Femur (tissue), 1 donor: ENCODE data around the gene PCDHGA2.
"Not testable (repeated sequence)": the region's sequence is repeated elsewhere in the genome, so short reads cannot be mapped to it uniquely, and the experiment has no call there.

Source experiments
- DNase-seq: peaks from one replicate; pipeline ENCODE4 v3.0.0-alpha.2; 2017

PCDHGA2 gene

GRCh38 chr5:141383345-141383744 lies 44.8 kb downstream of the PCDHGA2 start:
- DNase-seq, result no peak

- no peak for DNase-seq
Measured at GRCh38 chr5:141384471-141385267, 46.1 kb downstream of the PCDHGA2 start.

GRCh38 chr5:141387557-141388311 lies 49.2 kb downstream of the PCDHGA2 start, which contains the start of gene PCDHGB4:
Gene PCDHGB4 (plus strand): TSS chr5:141387698. CDS start chr5:141387885, 187 bp downstream.
- not testable (repeated sequence) for DNase-seq

DNA sequence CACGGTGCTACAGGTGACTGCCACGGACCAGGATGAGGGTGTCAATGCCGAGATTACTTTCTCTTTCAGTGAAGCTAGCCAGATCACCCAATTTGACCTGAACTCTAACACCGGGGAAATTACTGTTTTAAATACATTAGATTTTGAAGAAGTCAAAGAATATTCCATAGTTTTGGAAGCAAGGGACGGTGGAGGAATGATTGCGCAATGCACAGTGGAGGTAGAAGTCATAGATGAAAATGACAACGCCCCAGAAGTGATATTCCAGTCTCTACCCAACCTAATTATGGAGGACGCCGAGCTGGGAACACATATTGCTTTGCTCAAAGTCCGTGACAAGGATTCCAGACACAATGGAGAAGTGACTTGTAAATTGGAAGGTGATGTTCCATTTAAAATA lies 50.1 kb downstream of the PCDHGA2 start:
- DNase-seq, result no peak

DNA sequence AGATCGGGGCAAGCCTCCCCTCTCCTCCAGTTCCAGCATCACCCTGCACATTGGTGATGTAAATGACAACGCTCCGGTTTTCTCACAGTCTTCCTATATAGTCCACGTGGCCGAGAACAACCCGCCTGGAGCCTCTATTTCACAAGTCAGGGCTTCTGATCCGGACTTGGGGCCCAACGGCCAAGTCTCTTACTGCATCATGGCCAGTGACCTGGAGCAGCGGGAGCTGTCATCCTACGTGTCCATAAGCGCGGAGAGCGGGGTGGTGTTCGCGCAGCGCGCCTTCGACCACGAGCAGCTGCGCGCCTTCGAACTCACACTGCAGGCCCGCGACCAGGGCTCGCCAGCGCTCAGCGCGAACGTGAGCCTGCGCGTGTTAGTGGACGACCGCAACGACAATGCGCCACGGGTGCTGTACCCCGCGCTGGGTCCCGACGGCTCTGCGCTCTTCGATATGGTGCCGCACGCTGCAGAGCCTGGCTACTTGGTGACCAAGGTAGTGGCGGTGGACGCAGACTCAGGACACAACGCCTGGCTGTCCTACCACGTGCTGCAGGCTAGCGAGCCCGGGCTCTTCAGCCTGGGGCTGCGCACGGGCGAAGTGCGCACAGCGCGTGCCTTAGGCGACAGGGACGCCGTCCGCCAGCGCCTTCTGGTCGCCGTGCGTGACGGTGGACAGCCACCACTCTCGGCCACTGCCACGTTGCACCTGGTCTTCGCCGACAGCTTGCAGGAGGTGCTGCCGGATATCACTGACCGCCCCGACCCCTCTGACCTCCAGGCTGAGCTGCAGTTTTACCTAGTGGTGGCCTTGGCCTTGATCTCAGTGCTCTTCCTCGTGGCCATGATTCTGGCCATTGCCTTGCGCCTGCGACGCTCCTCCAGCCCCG lies 50.8 kb downstream of the PCDHGA2 start:
- no peak for DNase-seq

DNA sequence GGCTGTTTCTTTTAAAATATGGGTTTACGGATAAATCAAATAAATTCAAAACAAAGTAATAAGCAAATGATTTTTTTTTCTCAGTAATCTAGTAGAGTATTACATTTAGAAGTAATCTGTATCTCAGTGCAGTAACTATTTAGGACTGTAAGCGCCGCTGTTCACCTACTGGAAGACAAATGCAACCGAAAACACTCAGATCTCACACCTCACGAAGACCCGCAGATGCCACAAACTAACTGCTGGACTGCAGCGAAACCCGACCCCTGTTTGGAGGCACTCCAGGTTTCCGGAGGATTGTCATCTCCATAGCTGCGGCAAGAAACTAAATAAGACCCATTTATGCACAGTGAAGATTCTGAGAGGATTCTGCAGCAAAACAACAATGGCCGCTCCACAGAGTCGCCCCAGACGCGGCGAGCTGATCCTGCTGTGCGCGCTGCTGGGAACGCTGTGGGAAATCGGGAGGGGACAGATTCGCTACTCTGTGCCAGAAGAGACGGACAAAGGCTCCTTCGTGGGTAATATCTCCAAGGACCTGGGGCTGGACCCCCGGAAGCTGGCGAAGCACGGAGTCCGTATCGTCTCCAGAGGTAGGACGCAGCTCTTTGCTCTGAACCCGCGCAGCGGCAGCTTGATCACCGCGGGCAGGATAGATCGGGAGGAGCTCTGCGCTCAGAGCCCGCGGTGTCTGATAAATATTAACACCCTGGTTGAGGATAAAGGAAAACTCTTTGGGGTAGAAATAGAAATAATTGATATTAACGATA lies 54.1 kb downstream of the PCDHGA2 start, which contains the start of gene PCDHGA8:
TSS of gene PCDHGA8 (plus strand) at position 205 of the 770 bp plus-strand sequence. CDS start at position 386, 181 bp downstream.
- DNase-seq, result no peak
